SU-DHL-6 (cell line): Measurements from ENCODE around the gene ORMDL3.

Source experiments
- EZH2phosphoT487 ChIP-seq: fragments of 200-600 bp; sonication (generic), shearing (Covaris generic); conservative IDR thresholded peaks from 2 replicates; pipeline ENCODE4 v1.6.1; 2018; ENCODE audit warnings: mild to moderate bottlenecking, antibody characterized with exemption, low read length, moderate library complexity, mixed read lengths
- TF ChIP-seq, protein P1 (sequence below): fragments of 200-600 bp; sonication (generic); IDR thresholded peaks from one replicate; pipeline ENCODE4 v1.5.1; 2017; ENCODE audit warnings: antibody characterized with exemption, mild to moderate bottlenecking, low read length, moderate library complexity; ENCODE audit not compliant: insufficient read depth, poor library complexity, severe bottlenecking

GRCh38 chr17:39937447-39937846 is 10.0 kb upstream of the ORMDL3 start:
- TF ChIP-seq, protein P1, sequence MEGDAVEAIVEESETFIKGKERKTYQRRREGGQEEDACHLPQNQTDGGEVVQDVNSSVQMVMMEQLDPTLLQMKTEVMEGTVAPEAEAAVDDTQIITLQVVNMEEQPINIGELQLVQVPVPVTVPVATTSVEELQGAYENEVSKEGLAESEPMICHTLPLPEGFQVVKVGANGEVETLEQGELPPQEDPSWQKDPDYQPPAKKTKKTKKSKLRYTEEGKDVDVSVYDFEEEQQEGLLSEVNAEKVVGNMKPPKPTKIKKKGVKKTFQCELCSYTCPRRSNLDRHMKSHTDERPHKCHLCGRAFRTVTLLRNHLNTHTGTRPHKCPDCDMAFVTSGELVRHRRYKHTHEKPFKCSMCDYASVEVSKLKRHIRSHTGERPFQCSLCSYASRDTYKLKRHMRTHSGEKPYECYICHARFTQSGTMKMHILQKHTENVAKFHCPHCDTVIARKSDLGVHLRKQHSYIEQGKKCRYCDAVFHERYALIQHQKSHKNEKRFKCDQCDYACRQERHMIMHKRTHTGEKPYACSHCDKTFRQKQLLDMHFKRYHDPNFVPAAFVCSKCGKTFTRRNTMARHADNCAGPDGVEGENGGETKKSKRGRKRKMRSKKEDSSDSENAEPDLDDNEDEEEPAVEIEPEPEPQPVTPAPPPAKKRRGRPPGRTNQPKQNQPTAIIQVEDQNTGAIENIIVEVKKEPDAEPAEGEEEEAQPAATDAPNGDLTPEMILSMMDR = no peak
- TF ChIP-seq EZH2phosphoT487 = no peak
